ENCODE measurements around the gene CFTR. TPM values are rescaled to one million over a fixed set of nuclear protein-coding genes. Genes with fewer than 3 reads are reported as not detected.

The CFTR gene
- total RNA-seq, 1 experiment from 2014 or later, result 0.06 TPM

GRCh38 chr7:117648203-117648866 is 168.5 kb downstream of the CFTR start:
- no peak for DNase-seq (ENCODE audit: low read depth)

GRCh38 chr7:117652943-117653680 is 173.3 kb downstream of the CFTR start:
- DNase-seq (ENCODE audit: low read depth), result no peak

DNA sequence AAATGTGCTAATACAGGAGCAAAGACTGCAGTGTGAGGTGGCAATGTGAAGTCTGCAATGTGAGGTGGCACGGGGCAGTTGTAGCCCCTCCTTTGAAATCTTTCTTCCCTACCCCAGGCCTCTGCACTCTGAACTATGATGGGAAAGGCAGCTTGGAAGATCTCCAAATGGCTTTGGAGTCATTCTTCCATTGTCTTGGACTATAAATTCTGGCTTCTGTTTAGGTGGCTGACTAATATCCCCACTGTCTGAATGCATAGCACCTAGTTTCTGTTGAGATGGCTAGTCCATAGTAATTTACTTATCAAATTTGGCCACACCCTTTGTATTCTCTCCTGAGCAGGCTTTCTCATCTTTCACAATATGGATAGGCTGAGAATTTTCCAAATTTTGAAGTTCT is 175.0 kb downstream of the CFTR start:
- no peak for DNase-seq (ENCODE audit: low read depth)

DNA sequence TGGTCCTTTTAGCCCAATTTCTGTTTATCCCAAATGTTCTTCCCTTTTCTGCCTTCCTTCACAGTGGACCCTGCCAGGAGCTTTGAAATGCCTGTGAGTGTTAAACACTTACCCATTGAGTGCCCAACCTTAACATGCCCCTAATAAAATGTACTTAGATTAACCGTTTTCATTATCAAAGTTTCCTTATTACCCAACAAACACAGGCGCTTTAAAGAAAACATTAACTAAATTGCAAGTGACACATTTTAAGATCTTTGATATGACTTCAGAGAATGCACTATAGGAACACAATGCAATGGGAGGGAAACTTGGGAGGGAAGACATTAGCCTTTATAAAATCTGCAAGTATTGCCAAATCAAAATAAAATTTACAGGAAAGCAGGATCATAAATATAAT is 177.0 kb downstream of the CFTR start:
- DNase-seq (ENCODE audit: low read depth), result no peak

DNA sequence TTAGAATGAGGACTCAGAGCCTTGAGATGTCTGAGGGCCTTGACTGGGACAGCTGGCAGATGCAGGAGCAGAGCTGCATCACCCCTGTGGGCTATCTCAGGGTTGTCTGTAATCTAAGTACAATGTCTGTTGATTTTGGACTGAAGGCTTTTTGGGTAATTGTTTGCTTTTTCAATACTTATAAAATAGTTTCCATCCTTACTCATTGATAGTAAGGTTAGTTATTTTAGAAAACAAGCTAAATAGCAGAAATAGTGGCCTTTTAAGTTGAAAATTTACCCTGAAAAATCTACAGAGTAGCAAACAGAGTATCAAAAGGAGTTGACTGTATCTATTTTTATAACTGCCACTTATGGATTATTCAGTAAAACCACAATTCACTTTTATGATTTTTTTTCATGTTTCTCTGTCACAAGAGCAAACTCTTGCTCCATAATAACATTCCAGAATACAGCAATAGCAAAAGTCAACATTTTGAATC is 179.7 kb downstream of the CFTR start:
- no peak for DNase-seq (ENCODE audit: low read depth)

GRCh38 chr7:117661328-117661727 is 181.5 kb downstream of the CFTR start:
- no peak for DNase-seq (ENCODE audit: low read depth)

- no peak for DNase-seq (ENCODE audit: low read depth)
Measured at GRCh38 chr7:117664047-117664446, 184.2 kb downstream of the CFTR start.

DNA sequence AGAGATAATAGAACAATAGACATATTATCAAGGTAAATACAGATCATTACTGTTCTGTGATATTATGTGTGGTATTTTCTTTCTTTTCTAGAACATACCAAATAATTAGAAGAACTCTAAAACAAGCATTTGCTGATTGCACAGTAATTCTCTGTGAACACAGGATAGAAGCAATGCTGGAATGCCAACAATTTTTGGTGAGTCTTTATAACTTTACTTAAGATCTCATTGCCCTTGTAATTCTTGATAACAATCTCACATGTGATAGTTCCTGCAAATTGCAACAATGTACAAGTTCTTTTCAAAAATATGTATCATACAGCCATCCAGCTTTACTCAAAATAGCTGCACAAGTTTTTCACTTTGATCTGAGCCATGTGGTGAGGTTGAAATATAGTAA is 185.5 kb downstream of the CFTR start:
- DNase-seq (ENCODE audit: low read depth), result no peak

- peak; percentile 74 for DNase-seq (ENCODE audit: low read depth)
Measured at GRCh38 chr7:117666031-117666430, 186.2 kb downstream of the CFTR start.

GRCh38 chr7:117666689-117667088 is 186.9 kb downstream of the CFTR start:
- DNase-seq (ENCODE audit: low read depth), result no peak

DNA sequence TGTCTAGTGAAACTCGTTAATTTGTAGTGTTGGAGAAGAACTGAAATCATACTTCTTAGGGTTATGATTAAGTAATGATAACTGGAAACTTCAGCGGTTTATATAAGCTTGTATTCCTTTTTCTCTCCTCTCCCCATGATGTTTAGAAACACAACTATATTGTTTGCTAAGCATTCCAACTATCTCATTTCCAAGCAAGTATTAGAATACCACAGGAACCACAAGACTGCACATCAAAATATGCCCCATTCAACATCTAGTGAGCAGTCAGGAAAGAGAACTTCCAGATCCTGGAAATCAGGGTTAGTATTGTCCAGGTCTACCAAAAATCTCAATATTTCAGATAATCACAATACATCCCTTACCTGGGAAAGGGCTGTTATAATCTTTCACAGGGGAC is 187.6 kb downstream of the CFTR start:
- no peak for DNase-seq (ENCODE audit: low read depth)

DNA sequence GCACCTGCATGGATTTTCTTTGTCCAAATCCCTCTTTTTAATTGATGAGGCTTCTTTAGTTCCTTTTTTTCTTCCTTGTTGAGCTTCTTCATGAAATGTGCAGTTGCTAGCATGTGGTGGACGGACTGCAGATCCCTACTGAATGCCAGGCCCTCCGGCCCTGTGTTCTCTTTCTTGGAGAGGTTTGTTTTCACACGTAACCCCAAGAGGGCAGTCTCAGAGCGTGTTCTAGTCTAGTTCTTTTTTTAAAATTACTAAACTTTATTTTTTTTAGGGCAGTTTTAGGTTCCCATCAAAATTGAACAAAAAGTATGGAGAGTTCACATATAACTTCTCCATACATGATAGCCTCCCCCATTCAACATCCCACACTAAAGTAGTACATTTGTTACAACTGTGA is 190.0 kb downstream of the CFTR start:
- DNase-seq (ENCODE audit: low read depth), result no peak

DNA sequence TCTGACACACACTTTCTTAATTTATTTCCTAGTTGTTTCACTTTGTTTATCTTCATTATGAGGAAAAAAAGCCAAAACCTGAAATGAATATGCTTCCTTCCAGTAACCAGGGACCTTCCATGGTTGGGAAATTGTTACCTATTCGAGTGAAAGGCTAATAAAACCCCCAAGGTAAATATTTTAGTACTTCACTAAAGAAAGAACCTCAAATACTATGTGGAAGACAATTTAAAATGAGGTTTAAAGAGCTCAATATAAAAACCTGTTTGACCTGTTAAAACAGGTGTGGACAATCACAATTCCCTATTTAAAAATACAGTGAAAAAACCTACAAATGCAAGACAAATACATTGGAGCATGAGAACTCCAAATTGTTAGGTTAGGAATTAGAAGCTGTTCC is 192.6 kb downstream of the CFTR start:
- DNase-seq (ENCODE audit: low read depth), result no peak

- no peak for DNase-seq (ENCODE audit: low read depth)
Measured at GRCh38 chr7:117673367-117673766, 193.5 kb downstream of the CFTR start.

- DNase-seq (ENCODE audit: low read depth), result peak; percentile 29
Measured at GRCh38 chr7:117673839-117674238, 194.0 kb downstream of the CFTR start.

GRCh38 chr7:117674617-117675016 is 194.8 kb downstream of the CFTR start:
- no peak for DNase-seq (ENCODE audit: low read depth)

- no peak for DNase-seq (ENCODE audit: low read depth)
Measured at GRCh38 chr7:117675497-117676435, 195.9 kb downstream of the CFTR start.

DNA sequence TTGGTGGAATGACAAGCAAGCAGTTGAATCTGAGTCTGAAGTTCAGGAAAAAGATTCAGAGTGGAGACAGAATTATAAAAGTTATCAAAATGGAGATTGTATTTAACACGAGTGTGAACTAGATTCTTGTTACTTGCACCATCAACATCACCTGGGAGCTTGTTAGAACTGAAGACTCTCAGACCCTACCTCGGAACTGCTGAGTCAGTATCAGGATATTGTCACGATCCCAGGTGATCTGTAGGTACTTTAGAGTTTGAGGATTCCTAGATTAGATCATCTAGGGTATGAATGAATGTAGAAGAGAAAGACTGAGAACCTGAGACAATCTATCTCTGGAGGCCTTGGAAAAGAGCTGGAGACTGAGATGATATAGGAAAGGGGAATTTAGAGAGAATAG is 199.3 kb downstream of the CFTR start:
- no peak for DNase-seq (ENCODE audit: low read depth)

DNA sequence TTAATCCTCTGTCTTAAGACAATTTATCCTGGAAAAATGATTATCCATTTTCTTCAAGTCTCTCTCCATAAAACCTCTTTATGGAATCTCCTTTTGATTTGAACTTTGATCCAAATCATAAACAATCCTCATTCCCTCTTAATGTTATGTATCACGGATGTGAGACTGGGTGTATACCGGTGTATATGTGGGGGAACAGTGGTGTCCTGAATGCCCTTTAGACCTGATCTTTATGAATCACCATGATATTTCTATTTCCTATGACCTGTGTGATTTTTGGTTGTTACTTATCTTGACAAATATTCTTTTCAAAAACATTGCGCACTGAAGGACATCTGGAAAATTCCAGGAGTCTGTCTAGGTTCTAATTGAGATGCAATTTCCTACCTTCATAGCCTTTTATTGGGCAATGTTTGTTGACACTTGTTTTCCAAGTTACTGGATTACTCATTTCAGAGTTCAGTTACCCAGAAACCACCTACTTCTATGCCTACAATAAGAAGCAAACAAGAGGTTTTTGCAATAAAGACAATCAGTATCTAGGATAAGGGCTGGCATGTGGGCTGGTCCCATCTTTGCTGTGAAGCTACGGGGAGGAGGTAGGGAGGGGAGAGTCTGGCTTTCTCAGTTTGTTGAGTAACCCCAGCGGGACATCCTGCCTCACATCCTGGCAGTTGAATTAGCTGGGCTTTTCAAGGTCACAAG is 203.0 kb downstream of the CFTR start:
- DNase-seq (ENCODE audit: low read depth), result peak; percentile 31

GRCh38 chr7:117683430-117684175 is 203.8 kb downstream of the CFTR start:
- peak; percentile 22 for DNase-seq (ENCODE audit: low read depth)

- no peak for DNase-seq (ENCODE audit: low read depth)
Measured at GRCh38 chr7:117685795-117686194, 206.0 kb downstream of the CFTR start.

Measured in Daoy (cell line).